ENCODE measurements around the gene CCDC88A.

GRCh38 chr2:55399815-55400214, 19.8 kb downstream of the CCDC88A start:
- TF ChIP-seq CTCF (conservative IDR thresholded peaks at IDR 0.05; ENCODE audit: low read depth in 2 of 2) (no peak), EZH2 (IDR thresholded peaks at IDR 0.05; ENCODE audit: low read depth, unreplicated experiment) (no peak), EZH2phosphoT487 (IDR thresholded peaks at IDR 0.05; ENCODE audit: unreplicated experiment) (no peak), JUNB (IDR thresholded peaks at IDR 0.05; ENCODE audit: unreplicated experiment) (no peak), REST (IDR thresholded peaks at IDR 0.05; ENCODE audit: unreplicated experiment) (no peak), CREB1 (CRISPR knock-in tag; IDR thresholded peaks at IDR 0.05; ENCODE audit: low read depth) (no peak), POLR2AphosphoS5 (IDR thresholded peaks at IDR 0.05; ENCODE audit: low read depth) (no peak)
